OCI-LY7 (cell line): Measurements from ENCODE around the gene UGT1A3.

ENCODE experiments used
- CTCF ChIP-seq: fragments of 200-600 bp; sonication (generic); conservative IDR thresholded peaks from 2 replicates; pipeline ENCODE4 v1.5.1; 2014; ENCODE audit warnings: mild to moderate bottlenecking, antibody characterized with exemption, low read length, moderate library complexity, mixed read lengths
- EZH2phosphoT487 ChIP-seq: fragments of 200-600 bp; sonication (generic); IDR thresholded peaks from 2 replicates; pipeline ENCODE4 v1.6.1; 2018; ENCODE audit warnings: low read depth, borderline replicate concordance, mild to moderate bottlenecking, mixed run types, antibody characterized with exemption, low read length, moderate library complexity, mixed read lengths

DNA sequence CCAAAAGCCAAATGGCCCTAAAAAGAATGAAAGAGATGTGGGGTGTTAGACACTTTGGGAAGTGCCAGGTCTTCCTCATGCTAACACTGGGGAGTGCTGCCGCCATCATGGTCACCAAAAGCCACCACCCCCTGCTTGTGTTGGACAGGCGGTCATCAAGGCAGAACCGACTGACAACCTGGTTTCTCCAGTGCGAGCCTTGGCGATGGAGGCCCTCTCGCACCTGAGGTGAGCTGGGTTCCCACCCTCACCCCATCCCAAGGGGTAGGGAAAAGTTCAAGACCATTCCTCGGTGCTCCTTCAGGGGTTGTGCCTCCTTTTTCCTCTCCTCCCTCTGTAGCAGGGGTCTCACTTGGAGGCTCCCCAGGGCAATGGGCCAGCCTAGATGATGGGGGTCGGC, 82.9 kb downstream of the UGT1A3 start:
- TF ChIP-seq CTCF, result no peak
- TF ChIP-seq EZH2phosphoT487, result no peak
